ENCODE results near the gene ZNF112.
"Not testable (repeated sequence)": the region's sequence is repeated elsewhere in the genome, so short reads cannot be mapped to it uniquely, and the experiment has no call there.

Gene ZNF112

GRCh38 chr19:44346556-44346955 lies 9.9 kb downstream of the ZNF112 start:
- in situ Hi-C loops (cut with MboI; ENCODE audit: low sequenced_read_pairs, unreplicated experiment): no loop called here
- TF ChIP-seq CTCF (IDR thresholded peaks at IDR 0.05; ENCODE audit: borderline replicate concordance, control extremely low read depth, extremely low read depth, insufficient read depth, missing control alignments): no peak
- DNase-seq (ENCODE audit: low spot score): no peak

GRCh38 chr19:44345959-44346358 lies 10.5 kb downstream of the ZNF112 start:
- in situ Hi-C loops (cut with MboI; ENCODE audit: low sequenced_read_pairs, unreplicated experiment): no loop called here
- no peak for DNase-seq (ENCODE audit: low spot score)

GRCh38 chr19:44344255-44344654 lies 12.2 kb downstream of the ZNF112 start:
- TF ChIP-seq CTCF (IDR thresholded peaks at IDR 0.05; ENCODE audit: borderline replicate concordance, control extremely low read depth, extremely low read depth, insufficient read depth, missing control alignments): no peak
- DNase-seq (ENCODE audit: low spot score): no peak
- in situ Hi-C loops (cut with MboI; ENCODE audit: low sequenced_read_pairs, unreplicated experiment): no loop called here

More at GRCh38 chr19:44345959-44346358, 10.5 kb downstream of the ZNF112 start:
- TF ChIP-seq CTCF (IDR thresholded peaks at IDR 0.05; ENCODE audit: borderline replicate concordance, control extremely low read depth, extremely low read depth, insufficient read depth, missing control alignments): no peak

GRCh38 chr19:44341794-44342193 lies 14.7 kb downstream of the ZNF112 start:
- DNase-seq (ENCODE audit: low spot score): no peak
- no peak for TF ChIP-seq CTCF (IDR thresholded peaks at IDR 0.05; ENCODE audit: borderline replicate concordance, control extremely low read depth, extremely low read depth, insufficient read depth, missing control alignments)
- in situ Hi-C loops (cut with MboI; ENCODE audit: low sequenced_read_pairs, unreplicated experiment): no loop called here

- in situ Hi-C loops (cut with MboI; ENCODE audit: low sequenced_read_pairs, unreplicated experiment): not testable (repeated sequence)
These were observed 21.8 kb downstream of the ZNF112 start for GRCh38 chr19:44334639-44335038.

GRCh38 chr19:44332145-44332544 lies 24.3 kb downstream of the ZNF112 start:
- no peak for DNase-seq (ENCODE audit: low spot score)
- TF ChIP-seq CTCF (IDR thresholded peaks at IDR 0.05; ENCODE audit: borderline replicate concordance, control extremely low read depth, extremely low read depth, insufficient read depth, missing control alignments): no peak
- in situ Hi-C loops (cut with MboI; ENCODE audit: low sequenced_read_pairs, unreplicated experiment): no loop called here

More at GRCh38 chr19:44334639-44335038, 21.8 kb downstream of the ZNF112 start:
- not testable (repeated sequence) for DNase-seq (ENCODE audit: low spot score)

- no peak for DNase-seq (ENCODE audit: low spot score)
- TF ChIP-seq CTCF (IDR thresholded peaks at IDR 0.05; ENCODE audit: borderline replicate concordance, control extremely low read depth, extremely low read depth, insufficient read depth, missing control alignments): no peak
- in situ Hi-C loops (cut with MboI; ENCODE audit: low sequenced_read_pairs, unreplicated experiment): no loop called here
These were observed 40.6 kb downstream of the ZNF112 start for GRCh38 chr19:44315883-44316282.

All from GM13976 (cell line).